ENCODE results near the gene MAVS. TPM values are rescaled to one million over a fixed set of nuclear protein-coding genes. Genes with fewer than 3 reads are reported as not detected.

The MAVS gene
- total RNA-seq, 1 donor from 2014 or later = 47.0 TPM

DNA sequence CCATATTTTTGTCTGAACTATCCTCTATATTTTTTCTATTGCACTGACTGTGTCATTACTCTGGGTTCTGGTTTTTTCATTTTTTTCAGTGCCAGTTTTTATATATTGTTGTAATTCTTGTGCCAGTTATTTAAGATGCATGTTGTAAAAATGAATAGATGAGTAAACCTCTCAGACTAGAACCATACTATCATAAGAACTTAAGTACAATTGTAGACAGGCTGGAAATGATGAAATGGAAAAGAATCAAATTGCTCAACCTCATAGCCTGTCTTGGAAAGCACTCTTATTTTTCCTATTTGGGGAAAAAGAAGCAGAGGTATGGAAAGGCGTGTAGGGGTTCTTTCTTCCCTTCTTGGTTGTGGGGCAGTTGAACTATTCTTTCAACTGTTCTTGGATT, 72.7 kb downstream of the MAVS start:
- DNase-seq (ENCODE audit: extremely low spot score, unreplicated experiment) = no peak
- Mint-ChIP-seq H3K9me3 (ENCODE audit: unreplicated experiment) (no peaks in the 10 kb centered on the region), H3K27ac (ENCODE audit: unreplicated experiment) (peak overlapping the region; percentile 8), H3K4me1 (ENCODE audit: unreplicated experiment) (peaks cover 17% of the 10 kb centered on the region), H3K36me3 (ENCODE audit: unreplicated experiment) (peaks cover 52% of the 10 kb centered on the region), H3K27me3 (ENCODE audit: unreplicated experiment) (no peaks in the 10 kb centered on the region), H3K4me3 (ENCODE audit: unreplicated experiment) (no peak overlapping the region)
- TF ChIP-seq, protein P1, sequence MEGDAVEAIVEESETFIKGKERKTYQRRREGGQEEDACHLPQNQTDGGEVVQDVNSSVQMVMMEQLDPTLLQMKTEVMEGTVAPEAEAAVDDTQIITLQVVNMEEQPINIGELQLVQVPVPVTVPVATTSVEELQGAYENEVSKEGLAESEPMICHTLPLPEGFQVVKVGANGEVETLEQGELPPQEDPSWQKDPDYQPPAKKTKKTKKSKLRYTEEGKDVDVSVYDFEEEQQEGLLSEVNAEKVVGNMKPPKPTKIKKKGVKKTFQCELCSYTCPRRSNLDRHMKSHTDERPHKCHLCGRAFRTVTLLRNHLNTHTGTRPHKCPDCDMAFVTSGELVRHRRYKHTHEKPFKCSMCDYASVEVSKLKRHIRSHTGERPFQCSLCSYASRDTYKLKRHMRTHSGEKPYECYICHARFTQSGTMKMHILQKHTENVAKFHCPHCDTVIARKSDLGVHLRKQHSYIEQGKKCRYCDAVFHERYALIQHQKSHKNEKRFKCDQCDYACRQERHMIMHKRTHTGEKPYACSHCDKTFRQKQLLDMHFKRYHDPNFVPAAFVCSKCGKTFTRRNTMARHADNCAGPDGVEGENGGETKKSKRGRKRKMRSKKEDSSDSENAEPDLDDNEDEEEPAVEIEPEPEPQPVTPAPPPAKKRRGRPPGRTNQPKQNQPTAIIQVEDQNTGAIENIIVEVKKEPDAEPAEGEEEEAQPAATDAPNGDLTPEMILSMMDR (IDR thresholded peaks at IDR 0.05) = no peak

DNA sequence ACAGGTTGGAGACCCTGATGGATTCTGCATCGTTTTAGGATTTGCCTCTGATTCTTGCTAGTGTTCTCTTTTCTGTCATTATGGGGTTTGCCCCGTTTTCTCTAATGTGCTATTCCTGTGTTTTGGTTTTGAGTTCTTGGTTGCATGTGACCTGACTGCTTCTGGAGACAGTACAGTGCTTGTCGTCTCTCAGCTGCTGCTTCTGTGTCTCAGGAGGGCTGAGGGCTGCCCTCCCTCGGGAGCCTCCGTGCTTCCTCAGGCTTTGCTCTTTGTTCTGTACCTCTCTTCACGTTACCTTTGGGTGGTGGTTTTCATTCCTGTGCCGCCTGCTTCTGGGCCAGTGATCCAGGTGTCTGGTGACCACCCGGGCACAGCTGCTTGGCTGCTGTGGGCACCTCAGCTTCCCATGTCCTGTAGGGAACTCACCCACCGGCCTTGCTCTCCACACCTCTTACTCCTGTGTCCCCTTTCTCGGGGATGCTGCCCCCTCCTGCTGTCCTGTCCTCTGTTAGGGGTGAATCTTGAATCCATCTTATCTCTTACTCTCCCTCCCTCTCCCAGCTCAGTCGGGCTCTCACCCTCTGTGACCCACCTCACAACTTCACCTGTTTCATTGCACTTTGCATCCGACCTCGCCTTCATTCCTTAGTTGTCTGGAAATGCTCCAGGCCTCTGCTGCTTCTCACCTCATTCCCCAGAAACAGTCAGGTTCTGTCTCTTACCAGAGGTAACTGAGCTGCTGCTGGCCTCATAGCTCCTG, 75.8 kb downstream of the MAVS start:
- H3K27ac Mint-ChIP-seq (ENCODE audit: unreplicated experiment) = peak overlapping the region; percentile 56
- H3K4me1 Mint-ChIP-seq (ENCODE audit: unreplicated experiment) = peaks cover 22% of the 10 kb centered on the region
- DNase-seq (ENCODE audit: extremely low spot score, unreplicated experiment) = no peak
- peaks cover 45% of the 10 kb centered on the region for H3K36me3 Mint-ChIP-seq (ENCODE audit: unreplicated experiment)
- TF ChIP-seq, protein P1 (IDR thresholded peaks at IDR 0.05) = no peak
- H3K9me3 Mint-ChIP-seq (ENCODE audit: unreplicated experiment) = no peaks in the 10 kb centered on the region
- no peaks in the 10 kb centered on the region for H3K27me3 Mint-ChIP-seq (ENCODE audit: unreplicated experiment)
- no peak overlapping the region for H3K4me3 Mint-ChIP-seq (ENCODE audit: unreplicated experiment)

DNA sequence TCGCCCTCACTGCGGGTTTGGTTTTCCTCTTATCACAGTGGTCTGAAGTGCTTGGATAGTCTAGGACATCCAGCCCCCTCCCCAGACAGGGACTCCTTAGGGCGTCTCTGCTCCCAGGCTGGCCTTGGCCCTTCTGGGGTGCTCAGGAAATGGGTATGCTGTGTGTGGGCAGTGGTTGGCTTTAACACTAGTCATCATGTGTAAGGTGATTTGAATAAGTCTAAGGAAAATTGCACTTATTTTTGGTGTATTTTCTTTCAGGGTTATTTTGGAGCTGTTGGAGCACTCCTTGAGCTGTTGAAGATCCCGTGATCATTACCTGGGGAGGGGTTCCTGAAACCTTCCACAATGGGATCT, 76.3 kb downstream of the MAVS start:
- no peak for DNase-seq (ENCODE audit: extremely low spot score, unreplicated experiment)
- Mint-ChIP-seq H3K9me3 (ENCODE audit: unreplicated experiment) (no peaks in the 10 kb centered on the region), H3K4me3 (ENCODE audit: unreplicated experiment) (no peak overlapping the region), H3K27me3 (ENCODE audit: unreplicated experiment) (no peaks in the 10 kb centered on the region), H3K4me1 (ENCODE audit: unreplicated experiment) (peaks cover 24% of the 10 kb centered on the region), H3K27ac (ENCODE audit: unreplicated experiment) (no peak overlapping the region), H3K36me3 (ENCODE audit: unreplicated experiment) (peaks cover 45% of the 10 kb centered on the region)
- TF ChIP-seq, protein P1 (IDR thresholded peaks at IDR 0.05) = no peak

DNA sequence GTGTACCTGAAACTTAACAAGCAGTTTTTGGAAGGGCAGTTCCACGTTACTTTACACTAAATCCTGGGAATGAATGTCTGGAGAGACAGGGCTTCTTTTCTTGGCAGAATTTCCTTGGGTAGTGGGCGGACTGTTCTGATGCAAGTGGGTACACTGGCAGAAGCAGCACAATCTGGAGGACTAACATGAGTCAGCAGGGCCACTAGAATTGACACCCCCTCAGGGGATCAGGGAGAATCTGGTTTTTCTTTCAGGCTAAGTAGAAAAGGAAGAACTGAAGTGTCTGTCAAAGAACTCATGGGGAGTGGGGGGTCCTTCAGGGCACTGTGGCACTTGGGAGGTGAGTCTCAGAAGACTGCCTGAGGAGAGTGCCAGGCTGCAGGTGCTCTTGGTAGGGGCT, 77.2 kb downstream of the MAVS start:
- Mint-ChIP-seq H3K36me3 (ENCODE audit: unreplicated experiment) (peaks cover 39% of the 10 kb centered on the region), H3K27me3 (ENCODE audit: unreplicated experiment) (no peaks in the 10 kb centered on the region), H3K4me1 (ENCODE audit: unreplicated experiment) (peaks cover 27% of the 10 kb centered on the region), H3K4me3 (ENCODE audit: unreplicated experiment) (no peak overlapping the region), H3K9me3 (ENCODE audit: unreplicated experiment) (no peaks in the 10 kb centered on the region), H3K27ac (ENCODE audit: unreplicated experiment) (peak overlapping the region; percentile 47)
- TF ChIP-seq, protein P1 (IDR thresholded peaks at IDR 0.05) = no peak
- DNase-seq (ENCODE audit: extremely low spot score, unreplicated experiment) = no peak

DNA sequence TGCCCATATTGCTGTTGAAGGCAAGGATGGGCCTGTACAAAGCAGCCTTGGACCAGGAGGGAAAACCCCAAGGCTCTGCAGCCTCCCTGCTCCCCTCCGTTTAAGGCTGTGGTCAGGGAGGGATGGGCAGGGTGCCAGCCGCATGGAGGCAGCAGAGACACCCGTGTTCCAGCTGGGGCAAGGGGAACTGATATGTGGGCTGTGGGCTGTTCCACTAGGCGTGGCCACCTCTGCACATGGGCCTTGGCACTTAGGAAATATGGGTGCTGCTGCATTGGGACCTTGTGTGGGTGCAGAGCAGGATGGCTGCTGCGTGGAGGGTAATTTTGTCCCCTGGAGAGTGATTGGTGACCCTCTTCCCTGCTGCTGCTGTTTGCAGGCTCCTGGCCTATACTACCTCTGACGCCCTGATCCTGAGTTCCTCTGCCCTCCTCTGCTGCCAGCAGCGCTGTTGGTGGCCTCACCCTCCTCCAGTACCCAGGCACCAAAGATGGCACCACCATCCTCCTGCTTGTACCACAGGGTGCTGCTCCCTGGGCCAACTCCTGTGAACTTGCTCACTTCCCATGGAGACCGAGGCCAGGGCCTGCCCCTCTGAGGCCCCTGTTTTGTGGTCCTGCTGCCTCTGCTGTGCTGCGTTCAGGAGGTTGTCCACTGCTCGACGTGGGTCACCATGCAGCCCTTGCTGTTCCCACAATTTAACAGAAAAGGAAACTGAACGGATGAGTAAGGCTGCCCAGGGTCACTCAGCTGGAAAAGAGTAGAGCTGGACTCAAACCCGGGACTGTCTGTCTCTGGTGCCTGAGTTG, 77.9 kb downstream of the MAVS start:
- peaks cover 24% of the 10 kb centered on the region for H3K4me1 Mint-ChIP-seq (ENCODE audit: unreplicated experiment)
- no peak overlapping the region for H3K27ac Mint-ChIP-seq (ENCODE audit: unreplicated experiment)
- H3K36me3 Mint-ChIP-seq (ENCODE audit: unreplicated experiment) = peaks cover 35% of the 10 kb centered on the region
- TF ChIP-seq, protein P1 (IDR thresholded peaks at IDR 0.05) = no peak
- no peaks in the 10 kb centered on the region for H3K27me3 Mint-ChIP-seq (ENCODE audit: unreplicated experiment)
- DNase-seq (ENCODE audit: extremely low spot score, unreplicated experiment) = no peak
- H3K9me3 Mint-ChIP-seq (ENCODE audit: unreplicated experiment) = no peaks in the 10 kb centered on the region
- no peak overlapping the region for H3K4me3 Mint-ChIP-seq (ENCODE audit: unreplicated experiment)

Data from osteocyte (in vitro differentiated cells).